ENCODE data around the gene METTL2A. TPM values are rescaled to one million over a fixed set of nuclear protein-coding genes. Genes with fewer than 3 reads are reported as not detected.
"Not testable (repeated sequence)": the region's sequence is repeated elsewhere in the genome, so short reads cannot be mapped to it uniquely, and the experiment has no call there.

METTL2A gene
- polyA plus RNA-seq, 4 donors = 6.5 to 16.9 (median 10.8) TPM

GRCh38 chr17:62496344-62496743, 72.6 kb downstream of the METTL2A start:
- 95 to 98% (median 98%) methylated on average over 4 of the region's 4 CpGs for WGBS, 3 donors
- FAIRE-seq; H3K4me3 ChIP-seq (ENCODE audit: low read depth in 1 of 3, low read length in 3 of 3); H3K4me1 ChIP-seq (ENCODE audit: control insufficient read depth in 3 of 3, insufficient read depth in 2 of 3, low read depth in 1 of 3, low read length in 2 of 3); H3K27ac ChIP-seq (ENCODE audit: low read depth in 1 of 3, low read length in 2 of 3); DNase-seq; H3K9me3 ChIP-seq (ENCODE audit: control insufficient read depth in 2 of 2, insufficient read depth in 1 of 2, low read depth in 1 of 2, low read length in 1 of 2); H3K36me3 ChIP-seq (ENCODE audit: control insufficient read depth in 3 of 3, insufficient read depth in 2 of 3, low read depth in 1 of 3, low read length in 3 of 3); H3K27me3 ChIP-seq (ENCODE audit: control insufficient read depth in 3 of 3, insufficient read depth in 3 of 3, low read length in 3 of 3): not testable (repeated sequence)

DNA sequence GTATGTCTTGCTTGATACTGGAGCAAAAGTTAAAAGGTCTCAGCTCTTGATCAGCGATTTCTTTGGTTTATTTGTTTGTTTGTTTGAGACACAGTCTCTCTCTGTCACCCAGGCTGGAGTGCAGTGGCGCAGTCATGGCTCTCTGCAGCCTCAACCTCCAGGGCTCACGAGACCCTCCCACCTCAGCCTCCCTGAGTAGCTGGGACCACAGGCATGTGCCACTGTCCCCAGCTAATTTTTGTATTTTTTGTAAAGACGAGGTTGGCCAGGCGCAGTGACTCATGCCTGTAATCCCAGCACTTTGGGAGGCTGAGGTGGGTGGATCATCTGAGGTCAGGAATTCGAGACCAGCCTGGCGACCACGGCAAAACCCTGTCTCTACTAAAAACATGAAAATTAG, 75.1 kb downstream of the METTL2A start:
- DNase-seq; H3K27ac ChIP-seq (ENCODE audit: low read depth in 1 of 3, low read length in 2 of 3); H3K4me1 ChIP-seq (ENCODE audit: control insufficient read depth in 3 of 3, insufficient read depth in 2 of 3, low read depth in 1 of 3, low read length in 2 of 3); H3K9me3 ChIP-seq (ENCODE audit: control insufficient read depth in 2 of 2, insufficient read depth in 1 of 2, low read depth in 1 of 2, low read length in 1 of 2); H3K27me3 ChIP-seq (ENCODE audit: control insufficient read depth in 3 of 3, insufficient read depth in 3 of 3, low read length in 3 of 3); FAIRE-seq; H3K36me3 ChIP-seq (ENCODE audit: control insufficient read depth in 3 of 3, insufficient read depth in 2 of 3, low read depth in 1 of 3, low read length in 3 of 3); H3K4me3 ChIP-seq (ENCODE audit: low read depth in 1 of 3, low read length in 3 of 3): not testable (repeated sequence)
- 93 to 95% (median 94%) methylated on average over 8 of the region's 8 CpGs for WGBS, 3 donors

Other genes starting within 250 kb of the METTL2A start
- gene EFCAB3, start 43.3 kb upstream of the METTL2A start, polyA plus RNA-seq = under 1 TPM in 1 of 4 donors, not detected in 3; 0.04 TPM
- 10 to 100 TPM; 13.0 to 30.8 (median 16.2) TPM for gene TLK2, start 54.9 kb downstream of the METTL2A start, polyA plus RNA-seq
- gene MRC2, start 203.8 kb downstream of the METTL2A start, polyA plus RNA-seq = 10 to 100 TPM in 1 of 4 donors, 1 to 10 TPM in 2, under 1 TPM in 1; 0.67 to 11.6 (median 4.5) TPM

All from small intestine (tissue), 7 donors.